ENCODE data around the gene PDE4D. TPM values are rescaled to one million over a fixed set of nuclear protein-coding genes. Genes with fewer than 3 reads are reported as not detected.
"Not testable (repeated sequence)": the region's sequence is repeated elsewhere in the genome, so short reads cannot be mapped to it uniquely, and the experiment has no call there.

PDE4D gene
- total RNA-seq, 4 donors from 2014 or later: 35.0 to 121 (median 63.4) TPM

- Histone ChIP-seq H3K27ac (no peak overlapping the region), H3K27me3 (no peaks in the 10 kb centered on the region), H3K9me3 (no peaks in the 10 kb centered on the region), H3K4me1 (peaks cover 0 to 29% (median 0%) of the 10 kb centered on the region in 3 donors), H3K36me3 (no peaks in the 10 kb centered on the region), H3K4me3 (no peak overlapping the region)
- TF ChIP-seq POLR2A (IDR thresholded peaks at IDR 0.05) (no peak), EP300 (IDR thresholded peaks at IDR 0.05) (no peak), POLR2AphosphoS5 (IDR thresholded peaks at IDR 0.05) (no peak)
- TF ChIP-seq, protein P1, sequence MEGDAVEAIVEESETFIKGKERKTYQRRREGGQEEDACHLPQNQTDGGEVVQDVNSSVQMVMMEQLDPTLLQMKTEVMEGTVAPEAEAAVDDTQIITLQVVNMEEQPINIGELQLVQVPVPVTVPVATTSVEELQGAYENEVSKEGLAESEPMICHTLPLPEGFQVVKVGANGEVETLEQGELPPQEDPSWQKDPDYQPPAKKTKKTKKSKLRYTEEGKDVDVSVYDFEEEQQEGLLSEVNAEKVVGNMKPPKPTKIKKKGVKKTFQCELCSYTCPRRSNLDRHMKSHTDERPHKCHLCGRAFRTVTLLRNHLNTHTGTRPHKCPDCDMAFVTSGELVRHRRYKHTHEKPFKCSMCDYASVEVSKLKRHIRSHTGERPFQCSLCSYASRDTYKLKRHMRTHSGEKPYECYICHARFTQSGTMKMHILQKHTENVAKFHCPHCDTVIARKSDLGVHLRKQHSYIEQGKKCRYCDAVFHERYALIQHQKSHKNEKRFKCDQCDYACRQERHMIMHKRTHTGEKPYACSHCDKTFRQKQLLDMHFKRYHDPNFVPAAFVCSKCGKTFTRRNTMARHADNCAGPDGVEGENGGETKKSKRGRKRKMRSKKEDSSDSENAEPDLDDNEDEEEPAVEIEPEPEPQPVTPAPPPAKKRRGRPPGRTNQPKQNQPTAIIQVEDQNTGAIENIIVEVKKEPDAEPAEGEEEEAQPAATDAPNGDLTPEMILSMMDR (IDR thresholded peaks at IDR 0.05): no peak
- 74% methylated on average over 5 of the region's 6 CpGs for WGBS, 2 donors (ENCODE audit: low coverage in 1 of 2)
- ATAC-seq: no peak
These were observed 891.8 kb downstream of the PDE4D start for GRCh38 chr5:59001716-59002115.

GRCh38 chr5:59001154-59001553 is 892.4 kb downstream of the PDE4D start:
- no peak overlapping the region for H3K27ac ChIP-seq
- no peaks in the 10 kb centered on the region for H3K36me3 ChIP-seq
- no peak for ATAC-seq
- no peaks in the 10 kb centered on the region for H3K9me3 ChIP-seq
- H3K4me3 ChIP-seq: no peak overlapping the region
- no peaks in the 10 kb centered on the region for H3K27me3 ChIP-seq
- TF ChIP-seq, protein P1 (IDR thresholded peaks at IDR 0.05): no peak
- TF ChIP-seq POLR2AphosphoS5 (IDR thresholded peaks at IDR 0.05) (no peak), POLR2A (IDR thresholded peaks at IDR 0.05) (no peak), EP300 (IDR thresholded peaks at IDR 0.05) (no peak)
- H3K4me1 ChIP-seq: peaks cover 0 to 27% (median 0%) of the 10 kb centered on the region in 3 donors

- 94 to 100% methylated on average over 2 to 3 of the region's 3 CpGs for WGBS, 2 donors (ENCODE audit: low coverage in 1 of 2)
- no peak for ATAC-seq
- H3K36me3 ChIP-seq: no peaks in the 10 kb centered on the region
- H3K4me3 ChIP-seq: no peak overlapping the region
- TF ChIP-seq, protein P1 (IDR thresholded peaks at IDR 0.05): no peak
- TF ChIP-seq EP300 (IDR thresholded peaks at IDR 0.05) (no peak), POLR2AphosphoS5 (IDR thresholded peaks at IDR 0.05) (no peak), POLR2A (IDR thresholded peaks at IDR 0.05) (no peak)
- no peaks in the 10 kb centered on the region for H3K27me3 ChIP-seq
- no peak overlapping the region for H3K27ac ChIP-seq
- H3K4me1 ChIP-seq: peaks cover 0 to 27% (median 0%) of the 10 kb centered on the region in 3 donors
- H3K9me3 ChIP-seq: no peaks in the 10 kb centered on the region
These were observed 893.3 kb downstream of the PDE4D start for GRCh38 chr5:59000211-59000610.

DNA sequence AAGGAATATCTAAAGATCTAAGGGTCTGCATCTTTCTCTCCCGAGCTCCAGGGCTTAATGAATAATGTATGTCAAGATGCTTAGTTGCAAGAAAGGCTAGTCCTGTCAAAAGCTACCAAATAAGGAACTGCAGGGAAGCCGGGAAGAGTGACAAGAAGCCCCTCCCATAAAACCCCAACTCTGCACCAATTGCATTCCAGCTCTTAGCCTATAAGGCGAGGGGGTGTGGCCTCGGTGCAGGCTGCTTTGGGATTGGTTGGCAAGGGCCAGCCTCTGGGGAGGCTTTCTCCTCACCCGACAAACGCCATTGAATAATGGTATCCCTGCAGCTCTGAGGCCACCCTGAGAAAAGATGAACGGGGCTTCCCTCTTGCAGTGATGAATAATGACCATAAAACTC is 893.7 kb downstream of the PDE4D start:
- no peaks in the 10 kb centered on the region for H3K9me3 ChIP-seq
- no peak overlapping the region for H3K4me3 ChIP-seq
- WGBS, 2 donors (ENCODE audit: low coverage in 1 of 2): 89 to 100% methylated on average over 1 to 6 of the region's 7 CpGs
- no peaks in the 10 kb centered on the region for H3K27me3 ChIP-seq
- ATAC-seq: no peak
- H3K4me1 ChIP-seq: peaks cover 0 to 27% (median 0%) of the 10 kb centered on the region in 3 donors
- H3K27ac ChIP-seq: no peak overlapping the region
- TF ChIP-seq POLR2AphosphoS5 (IDR thresholded peaks at IDR 0.05) (no peak), POLR2A (IDR thresholded peaks at IDR 0.05) (no peak), EP300 (IDR thresholded peaks at IDR 0.05) (no peak)
- TF ChIP-seq, protein P1 (IDR thresholded peaks at IDR 0.05): no peak
- H3K36me3 ChIP-seq: no peaks in the 10 kb centered on the region

- Histone ChIP-seq H3K36me3 (no peaks in the 10 kb centered on the region), H3K27ac (no peak overlapping the region), H3K4me3 (no peak overlapping the region), H3K27me3 (no peaks in the 10 kb centered on the region), H3K9me3 (no peaks in the 10 kb centered on the region), H3K4me1 (peaks cover 0 to 27% (median 0%) of the 10 kb centered on the region in 3 donors)
- TF ChIP-seq, protein P1 (IDR thresholded peaks at IDR 0.05): no peak
- TF ChIP-seq EP300 (IDR thresholded peaks at IDR 0.05) (no peak), POLR2AphosphoS5 (IDR thresholded peaks at IDR 0.05) (no peak), POLR2A (IDR thresholded peaks at IDR 0.05) (no peak)
- WGBS, 2 donors (ENCODE audit: low coverage in 1 of 2): 58 to 75% methylated on average over 2 of the region's 2 CpGs
- no peak for ATAC-seq
These were observed 895.0 kb downstream of the PDE4D start for GRCh38 chr5:58998544-58998943.

DNA sequence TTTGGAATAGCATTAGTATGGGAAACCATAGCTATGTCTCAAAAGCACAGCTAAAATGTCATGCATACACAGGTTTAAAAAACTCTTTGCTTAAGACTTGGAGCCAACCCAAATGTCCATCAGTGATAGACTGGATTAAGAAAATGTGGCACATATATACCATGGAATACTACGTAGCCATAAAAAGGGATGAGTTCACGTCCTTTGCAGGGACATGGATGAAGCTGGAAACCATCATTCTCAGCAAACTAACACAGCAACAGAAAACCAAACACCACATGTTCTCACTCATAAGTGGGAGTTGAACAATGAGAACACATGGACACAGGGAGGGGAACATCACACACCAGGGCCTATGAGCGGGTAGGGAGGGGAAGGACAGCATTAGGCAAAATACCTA is 897.7 kb downstream of the PDE4D start:
- not testable (repeated sequence) for H3K27ac ChIP-seq, H3K4me3 ChIP-seq, H3K4me1 ChIP-seq, H3K36me3 ChIP-seq, H3K27me3 ChIP-seq, ATAC-seq, H3K9me3 ChIP-seq
- 93 to 100% methylated on average over 1 to 3 of the region's 3 CpGs for WGBS, 2 donors (ENCODE audit: low coverage in 1 of 2)
